Measurements from ENCODE around the gene PCDHA10.

GRCh38 chr5:140806834-140807775 is 48.6 kb upstream of the PCDHA10 start, which contains the start of gene PCDHA4:
- TF ChIP-seq CTCF (conservative IDR thresholded peaks at IDR 0.05; ENCODE audit: low read length) (peak; percentile 46), EZH2phosphoT487 (IDR thresholded peaks at IDR 0.05; ENCODE audit: borderline replicate concordance) (no peak)
